Liver (tissue), 9 donors: ENCODE measurements around the gene PPFIBP2. TPM values are rescaled to one million over a fixed set of nuclear protein-coding genes. Genes with fewer than 3 reads are reported as not detected.

Experiments used
- DNase-seq: peaks from one replicate; pipeline ENCODE4 v3.0.0-alpha.2; 2017; ENCODE audit warnings: low spot score
- H3K27ac ChIP-seq, 2 donors: one replicate each; pipeline ENCODE4 v1.7.0; 2013; ENCODE audit warnings: inconsistent platforms in 2 of 2, low read length in 2 of 2, control low read depth in 1 of 2, low read depth in 1 of 2, mild to moderate bottlenecking in 1 of 2
- H3K27me3 ChIP-seq, 4 donors: one replicate each; pipeline versions ENCODE4 v1.6.1 to v1.7.0; 2013; ENCODE audit warnings: low read length in 3 of 4, inconsistent platforms in 1 of 4, mild to moderate bottlenecking in 1 of 4, moderate library complexity in 1 of 4; ENCODE audit not compliant: control insufficient read depth in 4 of 4, insufficient read depth in 4 of 4
- H3K36me3 ChIP-seq, 4 donors: one replicate each; pipeline versions ENCODE4 v1.6.1 to v1.7.0; 2013; ENCODE audit warnings: low read length in 3 of 4, mild to moderate bottlenecking in 3 of 4, low read depth in 1 of 4, moderate library complexity in 1 of 4; ENCODE audit not compliant: control insufficient read depth in 4 of 4, insufficient read depth in 3 of 4
- H3K4me1 ChIP-seq, 4 donors: one replicate each; pipeline versions ENCODE4 v1.6.1 to v1.7.0; 2013; ENCODE audit warnings: low read length in 3 of 4, mild to moderate bottlenecking in 3 of 4, moderate library complexity in 1 of 4; ENCODE audit not compliant: control insufficient read depth in 4 of 4, insufficient read depth in 4 of 4
- H3K4me3 ChIP-seq, 3 donors: one replicate each; pipeline versions ENCODE4 v1.6.1 to v1.7.0; 2013; ENCODE audit warnings: low read length in 3 of 3, control low read depth in 1 of 3, low read depth in 1 of 3, mild to moderate bottlenecking in 1 of 3
- H3K9ac ChIP-seq, 2 donors: one replicate each; pipeline ENCODE4 v1.7.0; 2013; ENCODE audit warnings: low read length in 2 of 2, mild to moderate bottlenecking in 2 of 2, moderate library complexity in 2 of 2, control low read depth in 1 of 2, low read depth in 1 of 2
- H3K9me3 ChIP-seq, 4 donors: one replicate each; pipeline versions ENCODE4 v1.6.1 to v1.7.0; 2013; ENCODE audit warnings: low read length in 3 of 4; ENCODE audit not compliant: control insufficient read depth in 4 of 4
- CTCF ChIP-seq: fragments of 150-350 bp; IDR thresholded peaks from 2 replicates; pipeline ENCODE4 v1.5.1; 2017; ENCODE audit warnings: improper control_type of control experiment, low read depth, low read length; ENCODE audit not compliant: missing input control
- EGR1 ChIP-seq, 2 donors: IDR thresholded peaks; 2 replicates each; pipeline ENCODE4 v1.6.1; 2016 to 2018; ENCODE audit warnings: antibody characterized with exemption in 2 of 2, low read depth in 2 of 2
- FOXA1 ChIP-seq: IDR thresholded peaks from 2 replicates; pipeline ENCODE4 v1.6.1; 2016; ENCODE audit warnings: antibody characterized with exemption
- FOXA2 ChIP-seq: IDR thresholded peaks from 2 replicates; pipeline ENCODE4 v1.6.1; 2016; ENCODE audit warnings: antibody characterized with exemption
- GABPA ChIP-seq, 2 donors: IDR thresholded peaks in 1 of 2; conservative IDR thresholded peaks in 1 of 2; 2 replicates each; pipeline ENCODE4 v1.6.1; 2016; ENCODE audit warnings: antibody characterized with exemption in 2 of 2, mild to moderate bottlenecking in 1 of 2, moderate library complexity in 1 of 2
- HNF4A ChIP-seq, 2 donors: conservative IDR thresholded peaks; 2 replicates each; pipeline ENCODE4 v1.6.1; 2016; ENCODE audit warnings: antibody characterized with exemption in 2 of 2, mild to moderate bottlenecking in 2 of 2
- HNF4G ChIP-seq: IDR thresholded peaks from 2 replicates; pipeline ENCODE4 v1.6.1; 2016; ENCODE audit warnings: antibody characterized with exemption
- JUND ChIP-seq, 2 donors: IDR thresholded peaks; 2 replicates each; pipeline ENCODE4 v1.6.1; 2016; ENCODE audit warnings: antibody characterized with exemption in 2 of 2
- MAX ChIP-seq: IDR thresholded peaks from 2 replicates; pipeline ENCODE4 v1.6.1; 2016; ENCODE audit warnings: antibody characterized with exemption
- NR2F2 ChIP-seq: IDR thresholded peaks from 2 replicates; pipeline ENCODE4 v1.6.1; 2016; ENCODE audit warnings: antibody characterized with exemption
- RAD21 ChIP-seq, 2 donors: IDR thresholded peaks; 2 replicates each; pipeline ENCODE4 v1.6.1; 2016; ENCODE audit warnings: antibody characterized with exemption in 2 of 2, mild to moderate bottlenecking in 2 of 2
- REST ChIP-seq: IDR thresholded peaks from 2 replicates; pipeline ENCODE4 v1.6.1; 2016; ENCODE audit warnings: antibody characterized with exemption, mild to moderate bottlenecking
- RXRA ChIP-seq, 2 donors: IDR thresholded peaks; 2 replicates each; pipeline ENCODE4 v1.6.1; 2017 to 2018; ENCODE audit warnings: antibody characterized with exemption in 2 of 2, mild to moderate bottlenecking in 1 of 2
- SP1 ChIP-seq: IDR thresholded peaks from 2 replicates; pipeline ENCODE4 v1.6.1; 2018; ENCODE audit warnings: antibody characterized with exemption, mild to moderate bottlenecking
- TAF1 ChIP-seq: conservative IDR thresholded peaks from 2 replicates; pipeline ENCODE4 v1.6.1; 2016; ENCODE audit warnings: antibody characterized with exemption, mild to moderate bottlenecking
- YY1 ChIP-seq: IDR thresholded peaks from 2 replicates; pipeline ENCODE4 v1.6.1; 2016; ENCODE audit warnings: antibody characterized with exemption, mild to moderate bottlenecking
- ZBTB33 ChIP-seq: IDR thresholded peaks from 2 replicates; pipeline ENCODE4 v1.6.1; 2016; ENCODE audit warnings: antibody characterized with exemption
- WGBS: extraction: QIAGEN DNeasy Blood & Tissue Kit; methylation state at CpG from one replicate; pipeline ENCODE4 v1.1.7; 2013; 5-methylcytosine and 5-hydroxymethylcytosine counted together
- polyA plus RNA-seq, 2 donors: library from polyadenylated mRNA; stranded (reverse) in 1 of 2; unstranded in 1 of 2; fragments of 200-250 nt in 1 of 2; fragments of >200 nt in 1 of 2; fragmentation: Nextera tagmentation in 1 of 2; extraction: Ambion mirVana in 1 of 2; gene quantifications; one replicate each; pipeline versions ENCODE4 v1.2.1 to v1.2.3, GENCODE V29; 2013 to 2015
- total RNA-seq, 2 donors: library from RNA; depleted of rRNA; stranded (reverse); fragments of >200 nt; gene quantifications; one replicate each; pipeline ENCODE4 v1.2.3, GENCODE V29; 2014
- donor health status: healthy.
- donor health status: healthy.
- donor health status: healthy.
- donor health status: healthy.
- donor health status: healthy.

PPFIBP2 gene
- total and polyA plus RNA-seq, 4 donors = 19.6 to 80.0 (median 23.2) TPM

GRCh38 chr11:7490535-7490934, 23.3 kb upstream of the PPFIBP2 start:
- Histone ChIP-seq H3K4me1 (peaks cover 0 to 5% (median 2%) of the 10 kb centered on the region in 4 donors), H3K27me3 (no peaks in the 10 kb centered on the region), H3K9ac (no peak overlapping the region), H3K36me3 (peaks cover 0 to 2% (median 0%) of the 10 kb centered on the region in 4 donors), H3K4me3 (no peak overlapping the region), H3K9me3 (no peaks in the 10 kb centered on the region), H3K27ac (no peak overlapping the region)
- 85% methylated on average over 1 of the region's 1 CpG for WGBS
- no peak for DNase-seq
- no peak for TF ChIP-seq RXRA (IDR thresholded peaks at IDR 0.05)
- TF ChIP-seq JUND (IDR thresholded peaks at IDR 0.05) = no peak
- TF ChIP-seq TAF1 = no peak
- TF ChIP-seq GABPA (IDR thresholded peaks at IDR 0.05 in 1 of 2, conservative IDR thresholded peaks at IDR 0.05 in 1 of 2) = no peak
- TF ChIP-seq MAX = no peak
- TF ChIP-seq FOXA2 = no peak

- H3K36me3 ChIP-seq = peaks cover 0 to 4% (median 0%) of the 10 kb centered on the region in 4 donors
- TF ChIP-seq SP1 = no peak
- no peak for TF ChIP-seq ZBTB33
- TF ChIP-seq HNF4G = no peak
- TF ChIP-seq MAX = no peak
- TF ChIP-seq TAF1 = no peak
- H3K9ac ChIP-seq = no peak overlapping the region
- H3K27me3 ChIP-seq = no peaks in the 10 kb centered on the region
- H3K4me3 ChIP-seq = no peak overlapping the region
- 80% methylated on average over 1 of the region's 1 CpG for WGBS
- no peaks in the 10 kb centered on the region for H3K4me1 ChIP-seq
- H3K9me3 ChIP-seq = no peaks in the 10 kb centered on the region
- DNase-seq = no peak
- no peak overlapping the region for H3K27ac ChIP-seq
Measured at GRCh38 chr11:7492253-7492652, 21.5 kb upstream of the PPFIBP2 start.

- DNase-seq = no peak
- no peaks in the 10 kb centered on the region for H3K9me3 ChIP-seq
- H3K4me1 ChIP-seq = no peaks in the 10 kb centered on the region
- H3K4me3 ChIP-seq = no peak overlapping the region
- no peak overlapping the region for H3K27ac ChIP-seq
- no peak overlapping the region for H3K9ac ChIP-seq
- peaks cover 0 to 4% (median 0%) of the 10 kb centered on the region in 4 donors for H3K36me3 ChIP-seq
- WGBS = 95% methylated on average over 2 of the region's 2 CpGs
- no peaks in the 10 kb centered on the region for H3K27me3 ChIP-seq
- TF ChIP-seq REST (no peak), SP1 (no peak), JUND (IDR thresholded peaks at IDR 0.05) (no peak), EGR1 (IDR thresholded peaks at IDR 0.05; ENCODE audit: low read depth in 2 of 2) (no peak), RAD21 (IDR thresholded peaks at IDR 0.05) (no peak), FOXA1 (no peak), CTCF (no peak), YY1 (no peak), NR2F2 (no peak), ZBTB33 (no peak), HNF4A (conservative IDR thresholded peaks at IDR 0.05) (no peak), MAX (no peak), RXRA (IDR thresholded peaks at IDR 0.05) (no peak), GABPA (IDR thresholded peaks at IDR 0.05 in 1 of 2, conservative IDR thresholded peaks at IDR 0.05 in 1 of 2) (no peak), TAF1 (no peak), FOXA2 (no peak)
Measured at GRCh38 chr11:7493670-7494069, 20.1 kb upstream of the PPFIBP2 start.
